ENCODE results near the gene TAF8. TPM values are rescaled to one million over a fixed set of nuclear protein-coding genes. Genes with fewer than 3 reads are reported as not detected.
"Not testable (repeated sequence)": the region's sequence is repeated elsewhere in the genome, so short reads cannot be mapped to it uniquely, and the experiment has no call there.

TAF8 gene, protein sequence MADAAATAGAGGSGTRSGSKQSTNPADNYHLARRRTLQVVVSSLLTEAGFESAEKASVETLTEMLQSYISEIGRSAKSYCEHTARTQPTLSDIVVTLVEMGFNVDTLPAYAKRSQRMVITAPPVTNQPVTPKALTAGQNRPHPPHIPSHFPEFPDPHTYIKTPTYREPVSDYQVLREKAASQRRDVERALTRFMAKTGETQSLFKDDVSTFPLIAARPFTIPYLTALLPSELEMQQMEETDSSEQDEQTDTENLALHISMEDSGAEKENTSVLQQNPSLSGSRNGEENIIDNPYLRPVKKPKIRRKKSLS
- total RNA-seq: 10 to 100 TPM; 41.7 to 42.6 TPM
- polyA plus RNA-seq: 20.5 TPM

DNA sequence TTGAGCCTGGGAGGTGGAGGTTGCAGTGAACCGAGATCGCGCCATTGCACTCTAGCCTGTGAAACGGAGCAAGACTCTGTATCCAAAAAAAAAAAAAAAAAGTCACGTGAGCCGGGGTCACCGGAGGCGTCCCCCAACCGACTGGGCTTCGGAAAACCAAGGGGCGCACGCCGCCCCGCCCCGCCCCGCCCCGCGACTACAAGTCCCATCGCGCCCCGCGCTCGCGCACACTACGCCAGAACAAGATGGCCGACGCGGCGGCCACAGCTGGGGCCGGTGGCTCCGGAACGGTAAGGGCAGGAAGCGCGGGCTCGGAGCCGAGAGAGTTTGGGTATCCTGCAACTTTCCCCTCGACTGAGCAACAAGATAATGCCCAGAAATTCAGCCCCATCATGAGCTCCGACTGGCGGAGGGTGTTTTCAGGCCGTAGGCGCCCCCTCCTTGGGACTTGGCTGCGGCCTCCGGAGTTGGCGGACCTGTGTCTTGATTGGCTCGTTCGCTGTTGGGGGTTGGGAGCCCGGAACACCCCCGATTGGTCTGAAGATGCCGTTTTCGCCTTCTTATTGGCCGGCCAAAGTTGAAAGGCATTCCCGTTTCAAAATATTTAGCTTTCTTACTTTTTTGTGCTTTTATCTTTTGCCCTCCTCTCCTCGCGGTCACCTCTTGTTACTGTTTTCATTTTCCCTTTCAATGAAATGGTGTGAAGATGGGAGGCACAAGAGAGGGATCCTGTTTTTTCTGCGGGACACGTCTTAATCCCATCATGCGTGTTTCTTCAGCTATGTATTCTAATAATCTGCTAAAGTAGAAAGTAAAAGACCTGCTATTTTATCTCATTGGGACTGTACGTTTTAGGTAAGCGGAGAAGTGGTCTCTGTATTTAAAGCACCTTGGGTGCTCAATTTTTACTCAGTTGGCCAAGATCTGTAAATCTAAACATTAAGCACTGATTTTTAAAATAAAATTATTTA, at the start of gene TAF8:
Gene TAF8, plus strand, starts transcription at position 228 of the 971 bp plus-strand sequence. Its CDS starts 18 bp downstream, at position 246.
- Mint-ChIP-seq H3K36me3 (peaks cover 4 to 64% (median 10%) of the 10 kb centered on the region in 3 donors), H3K27me3 (no peaks in the 10 kb centered on the region), H3K4me3 (peak within 1 kb of the TSS; percentile 96 to 99 (median 98)), H3K9me3 (no peaks in the 10 kb centered on the region), H3K27ac (peak within 1 kb of the TSS; percentile 88 to 98 (median 96)), H3K4me1 (peaks cover 54 to 76% (median 64%) of the 10 kb centered on the region in 3 donors)
- DNase-seq: peak; percentile 82 to 92 (median 86)
- H3K9me3 ChIP-seq (ENCODE audit: low read length): no peaks in the 10 kb centered on the region
- peak within 1 kb of the TSS; percentile 79 for H3K4me3 ChIP-seq (ENCODE audit: low read length)
- peaks cover 17% of the 10 kb centered on the region for H3K36me3 ChIP-seq (ENCODE audit: insufficient read depth, low read length)
- no peaks in the 10 kb centered on the region for H3K27me3 ChIP-seq (ENCODE audit: insufficient read depth, low read length, poor library complexity, severe bottlenecking)
- POLR2A ChIA-PET: interaction anchor here (0.6 to 3.4 kb wide), 13 partner anchors 9 to 964 kb away, joined by 3 to 23 read pairs (median 4); partner anchors contain the start of genes BYSL, MED20, PRICKLE4 and TOMM6
- H3K4me1 ChIP-seq (ENCODE audit: insufficient read depth, low read length): peaks cover 54% of the 10 kb centered on the region
- CTCF ChIA-PET: interaction anchor here (0.7 to 14.5 kb wide), 8 partner anchors 8 to 266 kb away, joined by 3 to 175 read pairs (median 18); partner anchors contain the start of genes BYSL, CCND3, FRS3 and MED20
- H3K27ac ChIP-seq (ENCODE audit: low read depth, low read length): peak within 1 kb of the TSS; percentile 82

DNA sequence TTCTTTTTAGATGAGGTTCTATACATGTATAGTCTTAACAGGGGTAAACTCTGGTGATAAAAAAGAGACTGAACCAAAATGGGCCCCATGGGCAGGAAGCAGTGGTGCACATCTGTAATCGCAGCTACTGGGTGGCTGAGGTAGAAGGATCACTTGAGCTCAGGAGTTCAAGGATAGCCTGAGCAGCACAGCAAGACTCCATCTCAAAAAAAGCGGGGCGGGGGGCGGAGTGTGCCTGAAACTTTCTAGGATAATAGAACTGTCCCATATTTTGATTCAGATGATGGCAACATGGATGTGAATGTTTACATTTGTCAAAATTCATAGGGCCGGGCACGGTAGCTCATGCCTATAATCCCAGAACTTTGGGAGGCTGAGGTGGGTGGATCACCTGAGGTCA, 48.8 kb upstream of the TAF8 start:
- Histone ChIP-seq H3K36me3 (ENCODE audit: insufficient read depth, low read length) (peaks cover 9% of the 10 kb centered on the region), H3K27ac (ENCODE audit: low read depth, low read length) (no peak overlapping the region), H3K4me1 (ENCODE audit: insufficient read depth, low read length) (peaks cover 8% of the 10 kb centered on the region), H3K9me3 (ENCODE audit: low read length) (no peaks in the 10 kb centered on the region), H3K27me3 (ENCODE audit: insufficient read depth, low read length, poor library complexity, severe bottlenecking) (no peaks in the 10 kb centered on the region), H3K4me3 (ENCODE audit: low read length) (no peak overlapping the region)
- DNase-seq: no peak
- POLR2A ChIA-PET: interaction anchor here (1.0 kb wide), 1 partner anchor 33 kb away, joined by 3 read pairs; no protein-coding TSS in a partner anchor
- Mint-ChIP-seq H3K27me3 (no peaks in the 10 kb centered on the region), H3K27ac (peak overlapping the region in 3 of 8 donors; percentile 33 to 87 (median 76)), H3K4me3 (peak overlapping the region in 1 of 7 donors; percentile 51), H3K4me1 (peaks cover 29 to 50% (median 29%) of the 10 kb centered on the region in 3 donors), H3K36me3 (peaks cover 9 to 53% (median 10%) of the 10 kb centered on the region in 3 donors), H3K9me3 (no peaks in the 10 kb centered on the region)
- CTCF ChIA-PET: interaction anchor here (0.9 to 2.7 kb wide), 2 partner anchors 38 to 43 kb away, joined by 3 to 9 read pairs; no protein-coding TSS in a partner anchor

DNA sequence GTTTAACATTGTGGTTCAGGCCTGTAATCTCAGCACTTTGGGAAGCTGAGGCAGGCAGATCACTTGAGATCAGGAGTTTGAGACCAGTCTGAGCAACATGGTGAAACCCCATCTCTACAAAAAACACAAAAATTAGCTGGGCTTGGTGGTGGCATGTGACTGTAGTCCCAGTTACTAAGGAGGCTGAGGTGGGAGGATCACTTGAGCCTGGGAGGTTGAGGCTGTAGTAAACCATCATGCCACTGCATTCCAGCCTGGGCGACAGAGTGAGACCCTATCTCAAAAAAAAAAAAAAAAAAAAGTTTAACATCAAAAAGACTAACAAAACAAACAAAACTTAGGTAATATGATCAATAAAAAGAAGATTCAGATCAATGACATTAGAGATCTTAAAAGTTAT, 46.7 kb upstream of the TAF8 start:
- CTCF ChIA-PET: interaction anchor here (2.7 kb wide), 1 partner anchor 40 kb away, joined by 9 read pairs; no protein-coding TSS in a partner anchor
- H3K36me3 ChIP-seq (ENCODE audit: insufficient read depth, low read length); POLR2A ChIA-PET; H3K4me3 ChIP-seq (ENCODE audit: low read length); H3K9me3 ChIP-seq (ENCODE audit: low read length); H3K27ac ChIP-seq (ENCODE audit: low read depth, low read length); DNase-seq; H3K27me3 ChIP-seq (ENCODE audit: insufficient read depth, low read length, poor library complexity, severe bottlenecking); H3K27me3 Mint-ChIP-seq; H3K9me3 Mint-ChIP-seq: not testable (repeated sequence)
- peaks cover 38 to 57% (median 40%) of the 10 kb centered on the region in 3 donors for H3K4me1 Mint-ChIP-seq
- peaks cover 6 to 52% (median 11%) of the 10 kb centered on the region in 3 donors for H3K36me3 Mint-ChIP-seq
- H3K4me3 Mint-ChIP-seq: peak overlapping the region in 1 of 7 donors; percentile 27
- peak overlapping the region in 2 of 8 donors; percentile 15 to 23 for H3K27ac Mint-ChIP-seq
- H3K4me1 ChIP-seq (ENCODE audit: insufficient read depth, low read length): peaks cover 19% of the 10 kb centered on the region

DNA sequence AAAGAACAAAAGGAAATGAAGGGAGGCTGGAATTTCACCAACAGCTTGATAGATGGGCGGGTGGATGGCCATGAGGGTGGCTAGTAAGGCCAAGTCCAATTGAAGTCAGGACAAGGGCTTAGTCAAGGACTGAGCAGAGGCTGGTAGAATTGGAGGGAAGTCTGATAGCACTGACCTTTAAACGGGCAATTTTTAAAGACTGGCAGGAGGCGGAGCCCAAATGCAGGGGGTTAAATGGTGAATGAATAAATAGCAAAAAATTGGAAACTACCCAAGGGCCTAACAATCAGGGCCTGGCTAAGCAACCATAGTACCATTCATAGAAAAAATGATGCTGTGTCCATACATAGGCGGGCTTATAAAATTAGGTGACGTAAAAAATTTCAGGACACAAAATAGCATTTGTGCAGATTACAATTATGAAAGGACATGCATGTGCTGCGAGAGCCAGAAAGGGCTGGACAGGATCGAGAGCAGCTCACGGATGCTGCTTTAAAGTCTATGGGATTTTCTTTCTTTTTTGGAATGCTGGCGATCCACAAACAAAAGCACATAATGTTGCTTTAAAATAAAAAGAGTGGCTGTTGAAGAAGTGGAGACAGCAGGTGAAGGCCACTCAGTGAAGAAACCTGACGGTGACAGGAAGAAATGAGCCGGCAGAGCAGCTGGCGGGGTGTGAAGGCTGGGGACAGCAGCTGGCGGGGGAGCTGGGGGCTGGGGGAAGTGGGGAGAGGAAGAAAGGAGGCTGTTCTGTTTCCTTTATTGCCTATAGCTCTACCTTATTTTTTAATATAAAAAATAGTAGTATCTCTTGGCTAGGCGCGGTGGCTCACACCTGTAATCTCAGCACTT, 42.8 kb upstream of the TAF8 start:
- Histone ChIP-seq H3K27ac (ENCODE audit: low read depth, low read length) (no peak overlapping the region), H3K36me3 (ENCODE audit: insufficient read depth, low read length) (peaks cover 10% of the 10 kb centered on the region), H3K27me3 (ENCODE audit: insufficient read depth, low read length, poor library complexity, severe bottlenecking) (no peaks in the 10 kb centered on the region), H3K4me3 (ENCODE audit: low read length) (peak overlapping the region; percentile 34), H3K9me3 (ENCODE audit: low read length) (no peaks in the 10 kb centered on the region), H3K4me1 (ENCODE audit: insufficient read depth, low read length) (peaks cover 51% of the 10 kb centered on the region)
- Mint-ChIP-seq H3K27ac (peak overlapping the region; percentile 77 to 90 (median 82)), H3K4me3 (peak overlapping the region in 6 of 7 donors; percentile 60 to 78 (median 72)), H3K4me1 (peaks cover 57 to 79% (median 62%) of the 10 kb centered on the region in 3 donors), H3K9me3 (no peaks in the 10 kb centered on the region), H3K36me3 (peaks cover 0 to 63% (median 5%) of the 10 kb centered on the region in 3 donors), H3K27me3 (no peaks in the 10 kb centered on the region)
- ChIA-PET CTCF (interaction anchor here (0.6 to 1.5 kb wide), 4 partner anchors 17 to 236 kb away, joined by 3 to 6 read pairs (median 4); partner anchors contain the start of genes BYSL and MED20), POLR2A (interaction anchor here (0.7 kb wide), 1 partner anchor 421 kb away, joined by 3 read pairs; no protein-coding TSS in a partner anchor)
- DNase-seq: peak in 4 of 5 donors; percentile 10 to 57 (median 24)

DNA sequence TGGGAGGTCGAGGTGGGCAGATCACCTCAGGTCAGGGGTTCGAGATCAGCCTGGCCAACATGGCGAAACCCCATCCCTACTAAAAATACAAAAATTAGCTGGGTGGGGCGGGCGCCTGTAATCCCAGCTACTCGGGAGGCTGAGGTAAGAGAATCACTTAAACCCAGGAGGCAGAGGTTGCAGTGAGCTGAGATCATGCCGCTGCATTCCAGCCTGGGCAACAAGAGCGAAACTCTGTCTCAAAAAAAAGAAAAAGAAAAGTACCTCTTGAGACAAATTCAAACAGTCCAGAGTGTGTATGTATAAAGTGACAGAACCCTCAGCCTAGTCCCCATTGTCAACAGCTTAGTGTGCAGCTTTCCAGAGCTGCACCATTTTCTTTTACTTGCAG, 42.2 kb upstream of the TAF8 start:
- H3K9me3 ChIP-seq (ENCODE audit: low read length); H3K27me3 Mint-ChIP-seq; H3K4me3 ChIP-seq (ENCODE audit: low read length); H3K9me3 Mint-ChIP-seq; H3K27me3 ChIP-seq (ENCODE audit: insufficient read depth, low read length, poor library complexity, severe bottlenecking); H3K27ac ChIP-seq (ENCODE audit: low read depth, low read length); DNase-seq; POLR2A ChIA-PET: not testable (repeated sequence)
- CTCF ChIA-PET: interaction anchor here (1.2 to 1.5 kb wide), 3 partner anchors 18 to 161 kb away, joined by 3 to 6 read pairs (median 4); no protein-coding TSS in a partner anchor
- Mint-ChIP-seq H3K4me1 (peaks cover 63 to 85% (median 69%) of the 10 kb centered on the region in 3 donors), H3K36me3 (peaks cover 0 to 67% (median 6%) of the 10 kb centered on the region in 3 donors), H3K4me3 (peak overlapping the region in 3 of 7 donors; percentile 74 to 78 (median 75)), H3K27ac (peak overlapping the region in 7 of 8 donors; percentile 48 to 83 (median 73))
- Histone ChIP-seq H3K36me3 (ENCODE audit: insufficient read depth, low read length) (peaks cover 15% of the 10 kb centered on the region), H3K4me1 (ENCODE audit: insufficient read depth, low read length) (peaks cover 57% of the 10 kb centered on the region)

DNA sequence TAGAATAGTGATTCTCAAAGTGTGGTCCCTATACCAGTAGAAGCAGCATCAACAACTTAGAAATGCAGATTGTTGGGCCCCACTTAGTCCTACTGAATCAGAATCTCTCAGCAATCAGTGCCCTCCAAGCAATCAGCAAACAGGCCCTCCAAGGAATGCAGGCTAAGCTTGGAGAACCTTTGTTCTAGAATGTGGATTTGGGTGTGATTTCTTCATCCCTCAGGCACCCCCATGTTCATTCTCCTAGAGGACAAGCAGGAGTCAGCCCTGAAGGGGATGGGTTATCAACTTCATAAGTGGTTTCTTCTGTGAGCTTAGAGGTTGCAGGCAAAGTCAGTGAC, 40.5 kb upstream of the TAF8 start:
- Mint-ChIP-seq H3K9me3 (no peaks in the 10 kb centered on the region), H3K36me3 (peaks cover 0 to 67% (median 9%) of the 10 kb centered on the region in 3 donors), H3K27ac (peak overlapping the region; percentile 74 to 95 (median 84)), H3K27me3 (no peaks in the 10 kb centered on the region), H3K4me1 (peaks cover 74 to 88% (median 77%) of the 10 kb centered on the region in 3 donors), H3K4me3 (peak overlapping the region in 6 of 7 donors; percentile 36 to 80 (median 62))
- Histone ChIP-seq H3K27me3 (ENCODE audit: insufficient read depth, low read length, poor library complexity, severe bottlenecking) (no peaks in the 10 kb centered on the region), H3K9me3 (ENCODE audit: low read length) (no peaks in the 10 kb centered on the region), H3K27ac (ENCODE audit: low read depth, low read length) (peak overlapping the region; percentile 36), H3K4me1 (ENCODE audit: insufficient read depth, low read length) (peaks cover 66% of the 10 kb centered on the region), H3K36me3 (ENCODE audit: insufficient read depth, low read length) (peaks cover 16% of the 10 kb centered on the region), H3K4me3 (ENCODE audit: low read length) (peak overlapping the region; percentile 2)
- POLR2A ChIA-PET: interaction anchor here (1.0 kb wide), 1 partner anchor 86 kb away, joined by 6 read pairs; no protein-coding TSS in a partner anchor
- DNase-seq: no peak
- CTCF ChIA-PET: interaction anchor here (0.6 to 1.4 kb wide), 4 partner anchors 12 to 167 kb away, joined by 3 to 4 read pairs (median 3); partner anchors contain the start of genes BYSL and MED20

Measured in CD8-positive, alpha-beta memory T cell (primary cell).